ENCODE measurements around the gene WNT7B. TPM values are rescaled to one million over a fixed set of nuclear protein-coding genes. Genes with fewer than 3 reads are reported as not detected.

WNT7B gene
- total RNA-seq, result 0.22 TPM in 1 of 2 replicates, not detected in the other

GRCh38 chr22:45977003-45977411, at the start of gene WNT7B:
TSS of gene WNT7B (minus strand) at chr22:45977162. CDS start at chr22:45976754, 408 bp downstream.

Other genes starting within 250 kb of the WNT7B start
- 27.0 and 29.5 TPM in 2 replicates for gene PPARA, start 173.4 kb upstream of the WNT7B start, total RNA-seq